Colonic mucosa (tissue), 4 donors: Measurements from ENCODE around the gene SORCS1. TPM values are rescaled to one million over a fixed set of nuclear protein-coding genes. Genes with fewer than 3 reads are reported as not detected.

Experiments
- DNase-seq: peaks from one replicate; pipeline ENCODE4 v3.0.0-alpha.2; 2020
- H3K27ac ChIP-seq: fragments of 200-600 bp; one replicate; pipeline ENCODE4 v1.8.0; 2021
- H3K27me3 ChIP-seq: fragments of 200-600 bp; one replicate; pipeline ENCODE4 v1.8.0; 2021
- H3K36me3 ChIP-seq: fragments of 200-600 bp; one replicate; pipeline ENCODE4 v1.8.0; 2021
- H3K4me1 ChIP-seq: fragments of 200-600 bp; one replicate; pipeline ENCODE4 v1.8.0; 2021; ENCODE audit warnings: mild to moderate bottlenecking
- H3K4me3 ChIP-seq: fragments of 200-600 bp; one replicate; pipeline ENCODE4 v1.8.0; 2021
- H3K9ac ChIP-seq, 2 donors: one replicate each; pipeline ENCODE4 v1.7.0; 2013; ENCODE audit warnings: control low read depth in 2 of 2, low read depth in 2 of 2, low read length in 2 of 2
- H3K9me3 ChIP-seq: fragments of 200-600 bp; one replicate; pipeline ENCODE4 v1.8.0; 2021
- intact Hi-C: fragments of 100-400 bp; cut with DNase I; formaldehyde crosslinking; loops from one replicate; pipeline ENCODE4 v1.14.1; 2022
- total RNA-seq, 2 donors: library from RNA; stranded (reverse); fragmentation: NEBNext Ultra II Directional in 1 of 2; extraction: Animal tissue kit (Norgen Biotek cat#: 25700) in 1 of 2; gene quantifications; one replicate each; pipeline ENCODE4 v1.2.1, GENCODE V29; 2021
- TF ChIP-seq, protein P1 (sequence below): fragments of 200-600 bp; IDR thresholded peaks from one replicate; pipeline ENCODE4 v1.8.0; 2022; ENCODE audit warnings: antibody characterized with exemption, mild to moderate bottlenecking
- donor health status: healthy.
- donor health status: DM: no; HTN: no; CAD: no.
- donor health status: DM: no; HTN: no; CAD: no.

SORCS1 gene
- total RNA-seq, 2 donors from 2014 or later, result 0.40 to 1.6 TPM

DNA sequence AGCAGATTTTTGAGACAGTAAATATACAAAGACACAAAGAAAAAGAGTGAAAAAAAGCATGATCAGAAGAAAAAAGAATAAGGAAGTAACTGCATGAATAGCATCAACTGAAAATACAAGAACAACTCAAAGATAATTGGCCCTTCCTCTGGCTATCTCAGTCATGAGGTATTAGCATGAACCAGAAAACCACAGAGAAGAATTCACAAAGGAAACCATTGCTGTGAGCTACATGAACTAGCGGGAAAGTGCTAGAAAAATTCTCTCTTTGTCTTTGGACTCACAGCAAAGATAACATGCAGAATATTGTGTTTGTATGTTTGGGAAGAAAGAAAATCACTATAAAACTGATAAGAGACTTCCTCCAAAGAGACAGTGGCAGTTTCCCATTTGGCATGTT is 82.9 kb downstream of the SORCS1 start:
- Histone ChIP-seq H3K9ac (no peak overlapping the region), H3K36me3 (no peaks in the 10 kb centered on the region), H3K4me1 (no peaks in the 10 kb centered on the region), H3K4me3 (no peak overlapping the region), H3K9me3 (no peaks in the 10 kb centered on the region), H3K27me3 (no peaks in the 10 kb centered on the region), H3K27ac (no peak overlapping the region)
- TF ChIP-seq, protein P1, sequence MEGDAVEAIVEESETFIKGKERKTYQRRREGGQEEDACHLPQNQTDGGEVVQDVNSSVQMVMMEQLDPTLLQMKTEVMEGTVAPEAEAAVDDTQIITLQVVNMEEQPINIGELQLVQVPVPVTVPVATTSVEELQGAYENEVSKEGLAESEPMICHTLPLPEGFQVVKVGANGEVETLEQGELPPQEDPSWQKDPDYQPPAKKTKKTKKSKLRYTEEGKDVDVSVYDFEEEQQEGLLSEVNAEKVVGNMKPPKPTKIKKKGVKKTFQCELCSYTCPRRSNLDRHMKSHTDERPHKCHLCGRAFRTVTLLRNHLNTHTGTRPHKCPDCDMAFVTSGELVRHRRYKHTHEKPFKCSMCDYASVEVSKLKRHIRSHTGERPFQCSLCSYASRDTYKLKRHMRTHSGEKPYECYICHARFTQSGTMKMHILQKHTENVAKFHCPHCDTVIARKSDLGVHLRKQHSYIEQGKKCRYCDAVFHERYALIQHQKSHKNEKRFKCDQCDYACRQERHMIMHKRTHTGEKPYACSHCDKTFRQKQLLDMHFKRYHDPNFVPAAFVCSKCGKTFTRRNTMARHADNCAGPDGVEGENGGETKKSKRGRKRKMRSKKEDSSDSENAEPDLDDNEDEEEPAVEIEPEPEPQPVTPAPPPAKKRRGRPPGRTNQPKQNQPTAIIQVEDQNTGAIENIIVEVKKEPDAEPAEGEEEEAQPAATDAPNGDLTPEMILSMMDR, result no peak
- DNase-seq, result no peak
- intact Hi-C loops, result no loop called here

DNA sequence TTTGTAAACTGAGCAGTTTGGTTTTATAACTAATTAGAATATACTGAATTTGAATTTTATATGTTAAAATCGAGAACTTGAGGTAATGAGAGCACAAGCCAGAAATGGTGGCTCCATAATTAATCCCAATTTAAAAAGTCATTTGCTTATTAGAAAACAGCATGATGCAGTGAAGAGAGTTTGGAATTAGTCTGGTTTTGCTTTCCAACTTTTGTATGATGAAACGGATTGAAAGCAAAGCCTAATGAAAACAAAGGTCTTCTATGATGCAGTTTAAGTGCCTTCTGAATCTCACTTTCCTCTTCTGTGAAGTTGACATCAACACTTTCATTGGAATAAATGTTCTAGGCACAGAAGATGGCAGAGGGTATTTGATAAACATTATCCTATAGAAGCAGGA is 89.4 kb downstream of the SORCS1 start:
- DNase-seq, result no peak
- no peaks in the 10 kb centered on the region for H3K4me1 ChIP-seq
- TF ChIP-seq, protein P1, result no peak
- intact Hi-C loops, result no loop called here
- no peak overlapping the region for H3K9ac ChIP-seq
- H3K36me3 ChIP-seq, result no peaks in the 10 kb centered on the region
- H3K27me3 ChIP-seq, result no peaks in the 10 kb centered on the region
- no peak overlapping the region for H3K4me3 ChIP-seq
- H3K9me3 ChIP-seq, result no peaks in the 10 kb centered on the region
- no peak overlapping the region for H3K27ac ChIP-seq

DNA sequence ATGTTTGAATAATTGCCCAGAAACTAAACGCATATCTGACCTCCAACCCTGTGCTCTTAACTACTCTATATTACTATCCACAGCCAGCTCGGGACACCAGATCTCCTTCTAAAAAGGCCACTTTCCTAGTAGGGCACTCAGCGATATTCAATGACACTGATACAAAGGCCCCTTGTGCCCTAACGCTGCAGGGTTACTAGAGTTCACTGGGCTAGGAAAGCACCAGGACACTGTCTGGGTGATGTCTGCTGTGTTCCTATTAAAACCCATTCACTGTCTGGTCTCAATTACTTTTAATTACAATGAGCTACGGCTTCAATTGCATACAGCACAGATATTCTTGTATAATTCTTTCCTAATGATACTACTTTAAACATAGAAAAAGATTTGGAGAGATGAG is 91.7 kb downstream of the SORCS1 start:
- intact Hi-C loops, result no loop called here
- H3K27me3 ChIP-seq, result no peaks in the 10 kb centered on the region
- no peak overlapping the region for H3K4me3 ChIP-seq
- TF ChIP-seq, protein P1, result no peak
- no peaks in the 10 kb centered on the region for H3K36me3 ChIP-seq
- no peak for DNase-seq
- no peak overlapping the region for H3K27ac ChIP-seq
- H3K9ac ChIP-seq, result no peak overlapping the region
- H3K4me1 ChIP-seq, result no peaks in the 10 kb centered on the region
- no peaks in the 10 kb centered on the region for H3K9me3 ChIP-seq

DNA sequence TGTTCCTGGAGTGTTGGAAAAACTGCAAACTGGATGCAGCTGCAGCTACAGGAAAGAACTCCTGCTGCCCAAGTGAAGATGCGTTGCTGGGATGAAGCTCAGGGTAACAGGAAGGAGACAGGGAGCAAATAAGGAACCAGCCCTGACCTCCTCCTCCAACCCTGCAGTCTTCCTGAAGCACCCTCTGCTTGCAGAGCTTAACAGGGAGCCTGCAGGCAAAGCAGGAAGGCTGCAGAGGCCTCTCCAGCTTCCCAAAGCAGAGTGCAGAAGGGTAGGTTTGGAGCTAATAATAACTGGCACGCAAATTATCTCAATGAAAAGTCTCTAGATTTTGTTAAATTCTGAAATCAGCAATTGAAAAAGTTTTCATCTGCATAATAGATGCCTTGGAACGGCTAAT is 92.5 kb downstream of the SORCS1 start:
- Histone ChIP-seq H3K27ac (no peak overlapping the region), H3K36me3 (no peaks in the 10 kb centered on the region), H3K4me1 (no peaks in the 10 kb centered on the region), H3K9ac (no peak overlapping the region), H3K9me3 (no peaks in the 10 kb centered on the region), H3K4me3 (no peak overlapping the region), H3K27me3 (no peaks in the 10 kb centered on the region)
- intact Hi-C loops, result no loop called here
- TF ChIP-seq, protein P1, result no peak
- DNase-seq, result no peak

DNA sequence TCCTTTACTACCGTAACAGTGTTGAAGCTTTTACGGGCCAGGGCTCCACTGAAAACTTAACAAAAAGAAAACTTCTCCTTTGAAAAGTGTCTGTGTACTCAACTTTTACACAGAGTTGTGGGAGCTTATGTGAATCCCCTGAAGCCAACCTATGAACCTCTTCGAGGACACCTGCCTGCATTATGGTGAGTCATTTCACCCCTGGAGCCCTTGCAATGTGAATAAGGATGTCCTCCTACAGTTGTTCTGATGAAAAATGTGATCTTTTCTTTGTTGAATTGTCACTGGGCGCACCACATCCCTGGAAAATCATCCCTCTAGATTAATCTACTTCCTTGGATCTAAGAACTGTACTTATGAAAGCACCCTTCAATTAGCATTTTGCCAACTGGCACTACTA is 93.2 kb downstream of the SORCS1 start:
- DNase-seq, result no peak
- no peak overlapping the region for H3K9ac ChIP-seq
- no peaks in the 10 kb centered on the region for H3K36me3 ChIP-seq
- TF ChIP-seq, protein P1, result no peak
- H3K27me3 ChIP-seq, result no peaks in the 10 kb centered on the region
- H3K4me3 ChIP-seq, result no peak overlapping the region
- no peaks in the 10 kb centered on the region for H3K9me3 ChIP-seq
- no peaks in the 10 kb centered on the region for H3K4me1 ChIP-seq
- intact Hi-C loops, result no loop called here
- no peak overlapping the region for H3K27ac ChIP-seq

DNA sequence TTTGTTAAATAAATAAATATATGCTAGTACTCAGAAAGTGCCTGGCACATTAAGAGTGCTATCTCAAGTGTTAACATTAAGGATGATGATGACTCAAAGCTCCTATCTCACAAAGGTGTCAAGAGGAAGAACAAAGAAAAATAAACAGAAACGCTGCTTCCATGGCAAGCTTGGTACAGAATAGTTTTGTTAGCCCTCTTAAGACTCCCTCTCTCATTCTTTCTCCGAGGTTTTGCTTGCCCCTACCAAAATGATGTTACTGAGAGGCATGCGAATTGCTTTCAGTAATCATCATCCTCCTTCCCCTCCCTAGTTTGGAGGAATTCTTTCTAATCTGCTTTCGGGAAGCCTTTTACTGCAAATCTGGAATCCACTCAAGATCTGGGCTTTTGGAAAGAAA is 96.7 kb downstream of the SORCS1 start:
- H3K27ac ChIP-seq, result no peak overlapping the region
- H3K4me3 ChIP-seq, result no peak overlapping the region
- no peaks in the 10 kb centered on the region for H3K27me3 ChIP-seq
- H3K4me1 ChIP-seq, result no peaks in the 10 kb centered on the region
- DNase-seq, result no peak
- intact Hi-C loops, result no loop called here
- TF ChIP-seq, protein P1, result no peak
- H3K36me3 ChIP-seq, result no peaks in the 10 kb centered on the region
- H3K9me3 ChIP-seq, result no peaks in the 10 kb centered on the region
- no peak overlapping the region for H3K9ac ChIP-seq
